Right lobe of liver (tissue), 6 donors: ENCODE measurements around the gene PDIA5. TPM values are rescaled to one million over a fixed set of nuclear protein-coding genes. Genes with fewer than 3 reads are reported as not detected.
"Not testable (repeated sequence)": the region's sequence is repeated elsewhere in the genome, so short reads cannot be mapped to it uniquely, and the experiment has no call there.

Experiments used
- ATAC-seq, 4 donors: fragments of 200-7000 bp; cut with Tn5 transposase; one replicate each; pipeline ENCODE4 v1.9.1; 2020; ENCODE audit warnings: mild to moderate bottlenecking in 4 of 4, moderate library complexity in 4 of 4
- DNase-seq, 3 donors: peaks; one replicate each; pipeline ENCODE4 v3.0.0-alpha.2; 2020
- H3K27ac ChIP-seq, 3 donors: fragments of 200-600 bp; one replicate each; pipeline ENCODE4 v1.8.0; 2022
- H3K27me3 ChIP-seq, 2 donors: fragments of 200-600 bp; one replicate each; pipeline ENCODE4 v1.8.0; 2022
- H3K36me3 ChIP-seq, 4 donors: fragments of 200-600 bp; sonication (generic) in 1 of 4; one replicate each; pipeline versions ENCODE4 v1.5.1 to v1.8.0; 2017 to 2022; ENCODE audit warnings: control low read depth in 1 of 4
- H3K4me1 ChIP-seq, 4 donors: fragments of 200-600 bp; sonication (generic) in 1 of 4; one replicate each; pipeline versions ENCODE4 v1.5.1 to v1.8.0; 2017 to 2022; ENCODE audit warnings: control low read depth in 1 of 4
- H3K4me3 ChIP-seq, 3 donors: fragments of 200-600 bp; one replicate each; pipeline ENCODE4 v1.8.0; 2022
- H3K9me3 ChIP-seq, 4 donors: fragments of 200-600 bp; sonication (generic) in 1 of 4; one replicate each; pipeline versions ENCODE4 v1.5.1 to v1.8.0; 2017 to 2022; ENCODE audit warnings: control low read depth in 1 of 4
- CTCF ChIP-seq, 4 donors: fragments of 200-600 bp in 3 of 4; fragments of 450-650 bp in 1 of 4; IDR thresholded peaks; one replicate each; pipeline versions ENCODE4 v1.5.1 to v1.8.0; 2016 to 2022; ENCODE audit warnings: antibody characterized with exemption in 4 of 4, mild to moderate bottlenecking in 2 of 4
- POLR2A ChIP-seq: fragments of 450-650 bp; IDR thresholded peaks from one replicate; pipeline ENCODE4 v1.6.1; 2017; ENCODE audit warnings: antibody characterized with exemption, mild to moderate bottlenecking
- WGBS: methylation state at CpG from one replicate; pipeline ENCODE4 v1.1.6; 2018; ENCODE audit warnings: low coverage, low lambda C conversion rate; ENCODE audit not compliant: insufficient coverage; ENCODE audit errors: missing lambda C conversion rate; 5-methylcytosine and 5-hydroxymethylcytosine counted together
- intact Hi-C, 2 donors: fragments of 100-400 bp; cut with DNase I; formaldehyde crosslinking; loops; one replicate each; pipeline versions ENCODE4 v1.11.2 to v1.14.1; 2022
- total RNA-seq, 6 experiments: library from RNA; depleted of rRNA in 2 of 6; stranded (reverse); fragments of >200 nt in 2 of 6; fragmentation: NEBNext Ultra II Directional in 3 of 6; extraction: Animal tissue kit (Norgen Biotek cat#: 25700) in 3 of 6; gene quantifications; one replicate each; pipeline versions ENCODE4 v1.1.0 to v1.2.4, GENCODE V29; 2016 to 2023
- donor health status: DM: no; HTN: yes; CAD: no.
- donor health status: DM: no; HTN: no; CAD: no.
- donor health status: DM: no; HTN: no; CAD: no.
- donor health status: DM: no; HTN: yes; CAD: no.
- donor health status: DM: no; HTN: yes; CAD: no.

Gene PDIA5
- total RNA-seq, 6 experiments from 2014 or later, result 26.2 to 109 (median 51.9) TPM

GRCh38 chr3:123112232-123112631 is 45.4 kb downstream of the PDIA5 start:
- ATAC-seq (no peak), DNase-seq (no peak)
- no peak overlapping the region for H3K4me3 ChIP-seq
- H3K27me3 ChIP-seq, result no peaks in the 10 kb centered on the region
- 83% methylated on average over 1 of the region's 5 CpGs for WGBS
- intact Hi-C loops, result no loop called here
- peaks cover 5 to 74% (median 31%) of the 10 kb centered on the region in 4 donors for H3K36me3 ChIP-seq
- no peak for TF ChIP-seq POLR2A
- no peak for TF ChIP-seq CTCF (IDR thresholded peaks at IDR 0.05)
- H3K27ac ChIP-seq, result no peak overlapping the region
- no peaks in the 10 kb centered on the region for H3K4me1 ChIP-seq
- no peaks in the 10 kb centered on the region for H3K9me3 ChIP-seq

- H3K9me3 ChIP-seq, H3K27me3 ChIP-seq, H3K27ac ChIP-seq, H3K4me3 ChIP-seq, intact Hi-C loops, DNase-seq, H3K4me1 ChIP-seq, ATAC-seq: not testable (repeated sequence)
- 90% methylated on average over 2 of the region's 7 CpGs for WGBS
- H3K36me3 ChIP-seq, result peaks cover 5 to 75% (median 33%) of the 10 kb centered on the region in 4 donors
Measured at GRCh38 chr3:123112656-123113055, 45.8 kb downstream of the PDIA5 start.

- ATAC-seq (peak in 3 of 4 donors; percentile 21 to 47 (median 46)), DNase-seq (no peak)
- no peak for TF ChIP-seq CTCF (IDR thresholded peaks at IDR 0.05)
- no peak for TF ChIP-seq POLR2A
- intact Hi-C loops, result no loop called here
- H3K4me3 ChIP-seq, result no peak overlapping the region
- no peaks in the 10 kb centered on the region for H3K9me3 ChIP-seq
- H3K27ac ChIP-seq, result no peak overlapping the region
- no peaks in the 10 kb centered on the region for H3K27me3 ChIP-seq
- 47% methylated on average over 3 of the region's 5 CpGs for WGBS
- H3K4me1 ChIP-seq, result no peaks in the 10 kb centered on the region
- peaks cover 5 to 77% (median 33%) of the 10 kb centered on the region in 4 donors for H3K36me3 ChIP-seq
Measured at GRCh38 chr3:123113889-123114450, 47.1 kb downstream of the PDIA5 start.

- H3K9me3 ChIP-seq, result no peaks in the 10 kb centered on the region
- ATAC-seq (no peak), DNase-seq (no peak)
- peaks cover 0 to 71% (median 31%) of the 10 kb centered on the region in 4 donors for H3K36me3 ChIP-seq
- 85% methylated on average over 3 of the region's 10 CpGs for WGBS
- no peaks in the 10 kb centered on the region for H3K4me1 ChIP-seq
- no peak overlapping the region for H3K27ac ChIP-seq
- intact Hi-C loops, result no loop called here
- no peaks in the 10 kb centered on the region for H3K27me3 ChIP-seq
- no peak overlapping the region for H3K4me3 ChIP-seq
- TF ChIP-seq POLR2A (no peak), CTCF (IDR thresholded peaks at IDR 0.05) (no peak)
Measured at GRCh38 chr3:123116116-123116515, 49.3 kb downstream of the PDIA5 start.

- Histone ChIP-seq H3K27ac (no peak overlapping the region), H3K4me1 (no peaks in the 10 kb centered on the region), H3K4me3 (no peak overlapping the region), H3K27me3 (no peaks in the 10 kb centered on the region), H3K9me3 (no peaks in the 10 kb centered on the region), H3K36me3 (peaks cover 0 to 77% (median 45%) of the 10 kb centered on the region in 4 donors)
- 40% methylated on average over 1 of the region's 4 CpGs for WGBS
- DNase-seq (no peak), ATAC-seq (no peak)
- intact Hi-C loops, result no loop called here
- TF ChIP-seq CTCF (IDR thresholded peaks at IDR 0.05) (no peak), POLR2A (no peak)
Measured at GRCh38 chr3:123119388-123119787, 52.6 kb downstream of the PDIA5 start.
